ENCODE results near the gene MEI4.
"Not testable (repeated sequence)": the region's sequence is repeated elsewhere in the genome, so short reads cannot be mapped to it uniquely, and the experiment has no call there.

Gene MEI4

DNA sequence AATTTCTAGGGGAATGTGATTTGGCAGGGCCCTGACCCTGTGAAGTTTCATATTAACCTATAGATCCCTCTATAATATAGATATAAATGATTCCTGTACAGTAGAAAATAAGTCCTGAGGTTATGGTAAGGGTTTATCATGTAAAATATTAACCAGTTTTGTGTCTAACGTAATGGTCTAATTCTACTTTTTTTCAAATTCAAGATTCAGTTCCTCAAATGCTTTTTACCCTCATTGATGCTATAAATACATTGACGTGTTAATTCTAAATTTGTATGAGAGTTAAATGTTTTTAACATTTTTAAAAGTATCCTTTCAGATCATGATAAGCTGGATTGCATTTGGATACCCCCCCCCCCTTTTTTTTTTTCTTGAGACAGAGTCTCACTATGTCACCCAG, 169.4 kb downstream of the MEI4 start:
- no peak for DNase-seq

DNA sequence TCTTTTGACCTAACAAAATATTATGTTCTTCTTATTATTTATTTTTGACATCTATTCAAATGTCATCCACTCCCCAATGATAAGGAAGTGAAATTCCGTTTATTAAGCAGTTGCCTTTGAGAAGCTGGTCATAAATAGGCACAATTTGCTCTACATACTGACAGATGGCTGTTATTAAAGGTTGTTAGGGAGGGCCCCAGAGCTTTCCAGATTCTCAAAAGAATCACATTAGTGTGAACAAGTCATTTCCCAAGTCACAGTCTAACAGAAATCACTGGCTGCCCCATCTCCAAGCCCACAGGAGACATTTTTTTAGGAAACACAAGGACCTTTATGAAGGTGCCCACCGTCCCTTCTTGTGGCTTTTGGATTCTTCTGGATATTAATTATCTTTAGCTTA, 172.4 kb downstream of the MEI4 start:
- no peak for DNase-seq

DNA sequence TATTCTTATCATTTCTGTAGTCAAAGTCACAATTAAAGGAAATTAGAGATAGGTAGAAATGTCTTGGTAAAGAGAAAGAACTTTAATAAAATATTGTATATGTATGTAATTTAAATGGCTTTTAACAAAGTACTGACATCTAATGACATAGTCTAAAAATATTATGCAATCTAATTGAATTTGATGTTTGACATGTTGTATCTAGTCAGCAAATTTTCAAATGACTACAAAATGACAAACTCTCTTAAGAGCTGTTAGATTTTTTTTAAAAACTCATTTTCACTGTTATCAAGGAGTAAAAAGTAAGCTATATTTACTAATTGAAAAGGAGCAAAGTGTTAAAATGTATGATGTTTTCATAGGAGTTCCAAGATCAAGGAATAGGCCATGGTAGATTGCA, 176.9 kb downstream of the MEI4 start:
- DNase-seq, result no peak

DNA sequence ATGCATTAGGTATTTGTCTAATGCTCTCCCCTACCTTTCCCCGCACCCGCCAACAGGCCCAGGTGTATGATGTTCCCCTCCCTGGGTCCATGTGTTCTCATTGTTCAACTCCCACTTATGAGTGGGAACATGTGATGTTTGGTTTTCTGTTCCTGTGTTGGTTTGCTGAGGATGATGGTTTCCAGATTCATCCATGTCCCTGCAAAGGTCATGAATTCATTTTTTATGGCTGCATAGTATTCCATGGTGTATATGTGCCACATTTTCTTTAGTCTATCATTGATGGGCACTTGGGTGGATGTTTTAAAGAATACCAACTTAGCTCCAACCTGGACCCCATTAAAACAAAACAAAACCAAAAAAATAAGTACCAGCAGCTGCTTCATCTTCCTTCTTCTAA, 180.9 kb downstream of the MEI4 start:
- DNase-seq, result not testable (repeated sequence)

GRCh38 chr6:77834591-77834996, 181.8 kb downstream of the MEI4 start:
- no peak for DNase-seq

DNA sequence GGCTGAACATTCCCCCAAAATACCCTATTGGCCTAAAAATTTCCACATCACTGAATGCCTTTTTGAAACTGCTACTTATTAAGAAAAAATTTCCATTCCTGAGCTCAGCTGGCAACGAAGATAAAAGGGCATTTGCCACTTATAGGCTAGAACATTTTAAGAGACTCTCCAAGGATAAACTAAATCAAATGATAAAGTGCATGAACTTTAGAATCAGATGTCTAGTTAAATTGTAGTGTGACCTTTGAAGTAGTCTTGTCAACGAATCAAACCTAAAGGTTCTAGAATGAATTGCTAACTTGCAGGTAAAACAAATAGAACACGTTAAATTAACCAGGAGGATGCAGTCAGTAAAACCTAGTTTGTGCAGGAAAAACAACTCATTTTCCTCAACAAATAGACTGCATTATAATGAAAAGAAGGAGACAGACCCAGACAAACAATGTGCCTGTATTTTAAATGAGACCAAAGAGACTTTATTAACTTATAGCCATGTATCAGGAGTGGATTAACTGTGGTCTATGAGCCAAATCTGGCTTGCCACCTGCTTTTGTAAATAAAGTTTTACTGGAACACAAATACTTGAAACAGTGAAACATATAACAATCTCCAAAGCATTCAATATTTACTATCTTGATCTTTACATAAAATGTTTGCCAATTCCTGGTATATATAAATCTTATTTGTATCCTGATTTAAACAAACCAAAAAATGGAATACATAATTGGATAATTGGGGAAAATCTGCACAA, 184.4 kb downstream of the MEI4 start:
- peak; percentile 49 for DNase-seq

- DNase-seq, result no peak
These were observed 186.5 kb downstream of the MEI4 start for GRCh38 chr6:77839292-77839691.

GRCh38 chr6:77844822-77845221, 192.0 kb downstream of the MEI4 start:
- no peak for DNase-seq

DNA sequence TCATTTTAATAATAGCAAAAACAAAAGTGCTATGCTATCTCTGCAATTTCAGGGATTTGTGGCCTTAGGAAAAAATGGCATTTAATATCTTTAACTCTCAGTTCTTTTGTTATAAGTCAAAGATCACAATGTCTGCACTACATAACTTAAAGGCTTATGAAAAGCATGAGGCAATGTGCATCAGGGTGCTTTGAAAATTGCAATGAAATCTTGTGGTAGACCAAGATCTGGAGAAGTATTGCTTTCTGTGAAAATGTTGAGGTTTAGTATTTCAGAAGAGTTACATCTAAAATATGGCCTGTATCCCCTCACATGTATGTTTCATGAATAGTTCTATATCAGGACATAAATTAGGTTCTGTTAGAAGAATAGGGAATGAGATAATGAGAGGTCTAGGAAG, 200.6 kb downstream of the MEI4 start:
- DNase-seq, result no peak

GRCh38 chr6:77856391-77856790, 203.6 kb downstream of the MEI4 start:
- no peak for DNase-seq

- DNase-seq, result no peak
These were observed 204.6 kb downstream of the MEI4 start for GRCh38 chr6:77857421-77857820.

DNA sequence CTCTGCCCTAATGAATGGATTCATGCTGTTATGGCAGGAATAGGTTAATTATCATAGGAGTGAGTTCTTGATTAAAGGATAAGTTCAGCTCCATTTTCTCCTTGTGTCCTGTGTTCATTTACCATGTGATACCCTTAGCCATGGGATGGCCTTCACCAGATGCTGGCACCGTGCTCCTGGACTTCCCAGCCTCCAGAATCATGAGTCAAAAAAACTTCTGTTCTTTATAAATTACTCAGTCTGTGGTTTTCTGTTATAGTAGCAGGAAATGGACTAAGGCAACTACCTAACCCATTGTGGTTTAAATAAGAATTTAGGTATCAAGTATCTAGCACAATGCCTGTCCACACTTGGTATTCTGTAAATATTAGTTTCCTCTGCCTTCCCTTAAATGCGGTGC, 223.5 kb downstream of the MEI4 start:
- no peak for DNase-seq

GRCh38 chr6:77879527-77879926, 226.7 kb downstream of the MEI4 start:
- no peak for DNase-seq

DNA sequence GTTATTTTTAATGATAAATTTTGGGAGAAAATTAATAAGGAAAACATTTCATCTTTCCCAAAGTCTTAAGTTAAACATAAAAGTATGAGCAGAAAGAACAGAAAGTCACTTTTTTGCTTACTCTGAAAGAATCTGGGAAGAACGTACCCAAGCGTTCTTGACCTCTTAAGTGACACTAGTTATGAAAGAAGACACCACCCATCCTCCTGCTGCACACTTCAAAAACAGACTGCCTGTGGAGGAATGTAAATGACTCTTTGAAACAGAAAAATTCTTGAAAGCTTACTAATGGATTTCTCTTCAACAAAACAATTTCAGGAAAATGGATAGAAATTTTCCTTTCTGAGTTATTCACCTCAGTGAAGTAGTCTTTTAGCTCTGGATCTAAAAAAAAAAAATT, 227.7 kb downstream of the MEI4 start:
- DNase-seq, result no peak

DNA sequence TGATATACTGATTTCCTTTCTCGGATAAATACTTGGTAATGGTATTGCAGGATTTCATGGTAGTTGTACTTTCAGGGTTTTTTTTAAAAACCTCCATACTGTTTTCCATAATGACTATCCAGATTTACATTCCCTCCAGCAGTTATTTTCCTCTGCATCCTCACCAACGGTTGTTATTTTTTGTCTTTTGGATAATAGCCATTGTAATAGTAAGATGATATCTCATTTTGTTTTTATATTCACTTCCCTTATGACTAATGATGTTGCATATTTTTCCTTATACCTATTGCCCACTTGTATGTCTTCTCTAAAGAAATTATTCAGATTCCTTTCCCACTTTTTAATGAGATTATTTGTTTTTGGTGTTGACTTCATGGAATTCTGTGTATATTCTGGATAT, 231.0 kb downstream of the MEI4 start:
- no peak for DNase-seq

GRCh38 chr6:77893391-77893790, 240.6 kb downstream of the MEI4 start:
- DNase-seq, result no peak

DNA sequence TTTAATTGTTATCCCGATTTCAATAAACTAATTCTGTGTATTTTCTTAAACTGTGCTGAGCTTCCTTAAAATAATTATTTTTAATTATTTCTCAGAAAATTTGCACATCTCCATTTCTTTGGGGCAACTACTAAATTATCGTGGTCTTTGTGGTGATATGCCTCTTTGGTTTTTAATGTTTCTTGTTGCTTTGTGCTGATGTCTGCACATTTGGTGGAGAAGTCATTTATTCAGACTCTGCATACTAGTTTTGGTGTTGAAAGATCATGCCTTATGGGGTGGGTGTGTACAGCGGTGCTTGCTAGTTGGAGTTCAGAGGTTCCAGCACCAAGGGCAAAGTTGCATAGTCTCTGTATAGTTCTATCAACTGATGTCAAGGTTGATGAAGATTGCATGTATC, 253.2 kb downstream of the MEI4 start:
- no peak for DNase-seq

DNA sequence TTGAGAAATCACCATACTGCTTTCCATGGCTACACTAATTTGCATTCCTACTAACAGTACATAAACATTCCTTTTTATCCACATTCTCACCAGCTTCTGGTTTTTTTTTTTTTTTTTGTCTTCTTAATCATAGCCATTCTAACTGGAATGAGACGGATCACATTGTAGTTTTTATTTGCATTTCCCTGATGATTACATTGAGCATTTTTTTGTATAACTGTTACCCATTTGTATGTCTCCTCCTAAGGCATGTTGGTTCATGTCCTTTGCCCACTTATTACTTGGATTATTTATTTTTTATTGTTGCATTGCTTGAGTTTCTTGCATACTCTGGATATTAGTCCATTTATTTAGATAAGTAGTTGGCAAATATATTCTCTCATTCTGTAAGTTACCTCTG, 258.0 kb downstream of the MEI4 start:
- no peak for DNase-seq

GRCh38 chr6:77926198-77926751, 273.4 kb downstream of the MEI4 start:
- DNase-seq, result no peak

- DNase-seq, result no peak
These were observed 277.5 kb downstream of the MEI4 start for GRCh38 chr6:77930382-77930781.

DNA sequence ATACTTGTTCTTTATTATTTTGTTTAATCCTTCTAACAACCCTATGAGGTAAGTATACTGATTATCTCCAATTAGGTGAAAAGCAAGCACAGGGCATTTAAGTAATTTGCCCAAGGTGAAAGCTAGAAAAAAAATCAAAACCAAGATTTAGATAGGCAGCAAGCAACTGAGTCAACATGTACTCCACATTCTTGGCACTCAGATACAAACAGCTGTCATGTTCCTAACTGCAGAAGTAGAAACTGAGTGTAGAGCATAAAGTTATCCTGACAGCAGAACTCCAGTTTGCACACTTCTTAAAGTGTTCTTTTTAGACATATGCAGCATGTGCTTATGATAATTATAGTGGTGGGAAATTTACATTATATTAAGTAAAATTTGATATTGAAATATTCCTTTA, 278.1 kb downstream of the MEI4 start:
- no peak for DNase-seq

DNA sequence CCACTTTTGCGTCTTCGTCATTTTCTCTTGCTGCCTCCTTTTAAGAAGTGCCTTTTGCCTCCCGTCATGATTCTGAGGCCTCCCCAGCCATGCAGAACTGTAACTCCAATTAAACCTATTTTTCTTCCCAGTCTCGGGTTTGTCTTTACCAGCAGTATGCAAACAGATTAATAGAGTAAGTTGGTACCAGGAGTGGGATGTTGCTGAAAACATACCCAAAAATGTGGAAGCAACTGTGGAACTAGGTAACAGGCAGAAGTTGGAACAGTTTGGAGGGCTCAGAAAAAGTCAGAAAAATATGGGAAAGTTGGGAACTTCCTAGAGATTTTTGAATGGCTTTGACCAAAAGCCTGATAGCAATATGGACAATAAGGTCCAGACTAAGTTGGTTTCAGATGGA, 309.2 kb downstream of the MEI4 start:
- no peak for DNase-seq

GRCh38 chr6:77965449-77965848, 312.6 kb downstream of the MEI4 start:
- DNase-seq, result no peak

DNA sequence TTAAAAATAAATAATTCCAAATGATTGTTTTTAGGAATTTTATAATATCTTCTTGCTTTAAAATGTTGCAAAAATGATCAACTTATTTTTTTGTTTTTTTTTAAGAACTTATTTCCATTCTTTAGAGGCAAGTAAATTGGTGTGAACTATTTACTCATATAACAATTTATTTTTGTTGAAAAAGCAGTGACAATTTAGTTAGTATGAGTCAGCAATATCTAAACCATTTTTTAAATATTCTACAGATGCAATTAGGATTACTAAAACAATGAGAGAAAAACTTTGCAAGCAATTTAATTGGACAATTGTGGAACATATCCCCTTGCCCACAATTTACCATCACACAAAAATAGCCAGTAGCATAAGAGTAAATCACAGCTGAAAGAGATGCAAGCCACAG, 319.5 kb downstream of the MEI4 start:
- no peak for DNase-seq

Measured in DMS153 (cell line).